ENCODE data around the gene NOP14. TPM values are rescaled to one million over a fixed set of nuclear protein-coding genes. Genes with fewer than 3 reads are reported as not detected.

The NOP14 gene
- total RNA-seq, 2 experiments from 2014 or later: 76.8 to 77.3 TPM

DNA sequence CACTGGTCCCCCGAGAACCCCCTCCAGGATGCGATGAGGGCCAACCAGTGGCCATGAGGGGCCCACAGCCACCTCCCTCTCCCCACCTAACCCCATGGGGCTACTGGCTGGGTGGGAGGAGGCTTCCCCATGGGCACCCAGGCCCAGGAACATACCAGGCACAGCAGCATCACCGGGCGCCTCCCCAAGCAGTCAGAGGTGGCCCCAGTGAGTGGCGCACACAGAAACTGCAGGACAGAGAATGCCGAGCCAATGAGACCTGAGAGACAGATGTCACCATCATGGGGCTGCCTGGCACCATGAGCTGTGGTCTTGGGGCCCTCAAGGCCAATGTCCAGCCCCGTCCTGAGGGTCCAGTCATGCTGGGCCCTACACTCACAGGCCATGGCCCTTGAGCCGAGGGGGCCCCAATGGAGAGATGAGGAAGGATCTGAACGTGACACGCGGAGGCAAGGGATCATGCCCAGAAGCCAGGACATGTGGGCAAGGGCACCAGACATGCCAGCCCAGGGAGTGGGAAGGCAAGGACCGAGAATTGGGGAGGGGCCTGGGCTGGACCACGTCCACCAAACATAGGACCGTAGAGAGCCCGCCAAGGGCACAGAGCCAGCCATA, 30.1 kb downstream of the NOP14 start:
- DNase-seq (peak; percentile 58), ATAC-seq (no peak)
- POLR2A ChIA-PET: interaction anchor here (1.2 to 1.6 kb wide), 3 partner anchors 19 to 134 kb away, joined by 3 to 4 read pairs (median 4); no protein-coding TSS in a partner anchor
- intact Hi-C loops (cut with micrococcal nuclease): no loop called here
- TF ChIP-seq, protein P1, sequence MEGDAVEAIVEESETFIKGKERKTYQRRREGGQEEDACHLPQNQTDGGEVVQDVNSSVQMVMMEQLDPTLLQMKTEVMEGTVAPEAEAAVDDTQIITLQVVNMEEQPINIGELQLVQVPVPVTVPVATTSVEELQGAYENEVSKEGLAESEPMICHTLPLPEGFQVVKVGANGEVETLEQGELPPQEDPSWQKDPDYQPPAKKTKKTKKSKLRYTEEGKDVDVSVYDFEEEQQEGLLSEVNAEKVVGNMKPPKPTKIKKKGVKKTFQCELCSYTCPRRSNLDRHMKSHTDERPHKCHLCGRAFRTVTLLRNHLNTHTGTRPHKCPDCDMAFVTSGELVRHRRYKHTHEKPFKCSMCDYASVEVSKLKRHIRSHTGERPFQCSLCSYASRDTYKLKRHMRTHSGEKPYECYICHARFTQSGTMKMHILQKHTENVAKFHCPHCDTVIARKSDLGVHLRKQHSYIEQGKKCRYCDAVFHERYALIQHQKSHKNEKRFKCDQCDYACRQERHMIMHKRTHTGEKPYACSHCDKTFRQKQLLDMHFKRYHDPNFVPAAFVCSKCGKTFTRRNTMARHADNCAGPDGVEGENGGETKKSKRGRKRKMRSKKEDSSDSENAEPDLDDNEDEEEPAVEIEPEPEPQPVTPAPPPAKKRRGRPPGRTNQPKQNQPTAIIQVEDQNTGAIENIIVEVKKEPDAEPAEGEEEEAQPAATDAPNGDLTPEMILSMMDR (IDR thresholded peaks at IDR 0.05): no peak
- Mint-ChIP-seq H3K36me3 (ENCODE audit: low read depth) (peaks cover 57% of the 10 kb centered on the region), H3K27ac (peak overlapping the region; percentile 95), H3K4me3 (peak overlapping the region; percentile 87), H3K27me3 (no peaks in the 10 kb centered on the region), H3K9me3 (no peaks in the 10 kb centered on the region), H3K4me1 (ENCODE audit: low read depth) (peaks cover 39% of the 10 kb centered on the region)
- CTCF ChIA-PET: no interaction called here

DNA sequence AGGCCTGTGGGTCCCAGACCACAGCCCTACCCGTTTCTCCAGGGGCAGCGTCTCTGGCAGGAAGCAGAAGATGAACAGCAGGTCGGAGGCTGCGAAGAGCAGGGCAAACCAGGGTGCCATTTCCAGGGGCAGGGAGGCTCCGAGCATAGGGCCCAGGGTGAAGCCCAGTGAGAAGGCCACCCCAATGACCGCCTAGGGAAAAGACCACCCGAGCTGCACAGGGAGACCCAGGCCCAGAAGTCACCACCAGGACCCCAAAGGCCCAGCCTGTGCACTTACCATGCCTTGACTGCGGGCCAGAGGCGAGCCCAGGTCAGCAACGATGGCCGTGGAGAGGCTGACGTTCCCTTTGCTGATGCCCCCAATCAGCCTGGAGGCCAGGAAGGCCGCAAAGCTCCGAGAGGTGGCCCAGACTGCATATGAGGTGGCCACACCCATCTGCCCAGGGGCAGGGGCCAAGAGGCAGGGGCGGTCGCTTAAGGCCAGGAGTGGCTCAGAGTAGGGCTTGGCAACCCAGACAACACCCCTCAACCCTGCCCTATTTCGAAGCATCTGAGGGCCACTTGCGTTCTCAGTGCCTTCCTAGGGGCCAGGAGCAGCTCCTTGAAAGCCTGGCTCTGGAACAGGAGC, 30.8 kb downstream of the NOP14 start:
- Mint-ChIP-seq H3K27ac (peak overlapping the region; percentile 95), H3K4me3 (peak overlapping the region; percentile 87), H3K4me1 (ENCODE audit: low read depth) (peaks cover 33% of the 10 kb centered on the region), H3K27me3 (no peaks in the 10 kb centered on the region), H3K36me3 (ENCODE audit: low read depth) (peaks cover 51% of the 10 kb centered on the region), H3K9me3 (no peaks in the 10 kb centered on the region)
- TF ChIP-seq, protein P1 (IDR thresholded peaks at IDR 0.05): no peak
- ChIA-PET CTCF (no interaction called here), POLR2A (interaction anchor here (1.2 to 1.6 kb wide), 3 partner anchors 18 to 133 kb away, joined by 3 to 4 read pairs (median 4); no protein-coding TSS in a partner anchor)
- DNase-seq: no peak
- no peak for ATAC-seq
- intact Hi-C loops (cut with micrococcal nuclease): no loop called here

DNA sequence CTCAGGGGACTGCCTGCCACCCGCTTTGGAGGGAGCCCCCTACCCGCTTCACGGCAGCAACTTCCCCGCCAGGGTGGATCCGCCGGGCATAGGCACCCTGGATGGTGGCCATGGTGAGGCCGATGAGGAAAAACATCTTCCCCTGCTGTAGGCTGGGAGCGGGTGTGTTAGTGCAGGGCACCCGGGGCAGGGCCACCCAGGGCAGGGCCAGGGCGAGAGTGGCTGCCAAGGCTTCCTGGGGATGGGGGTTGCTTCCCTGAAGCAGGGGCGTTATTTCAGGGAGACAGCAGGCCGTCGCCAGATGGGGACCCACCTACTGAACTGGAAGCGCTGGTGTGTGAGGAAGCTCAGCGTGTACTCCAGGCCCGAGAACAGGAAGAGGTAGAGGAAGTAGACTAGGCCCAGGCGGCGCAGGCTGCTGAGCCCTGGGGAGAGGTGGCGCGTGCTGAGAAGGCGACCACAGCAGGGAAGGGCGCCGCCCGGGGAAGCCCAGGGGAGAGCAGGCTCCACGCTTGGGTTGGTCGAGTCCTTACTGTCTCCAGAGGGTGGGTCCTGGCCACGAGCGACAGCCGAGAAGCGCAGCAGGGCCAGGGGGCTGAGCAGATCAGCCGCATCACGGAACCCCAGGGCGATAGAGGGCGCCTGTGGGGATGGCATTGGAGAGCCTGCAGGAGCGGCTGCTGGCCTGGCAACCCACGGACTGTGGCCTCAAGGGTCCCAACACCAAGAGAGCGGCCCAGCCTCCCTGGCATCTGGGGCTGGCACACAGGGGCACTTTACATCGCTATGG, 31.5 kb downstream of the NOP14 start:
- CTCF ChIA-PET: no interaction called here
- Mint-ChIP-seq H3K27me3 (no peaks in the 10 kb centered on the region), H3K4me1 (ENCODE audit: low read depth) (peaks cover 25% of the 10 kb centered on the region), H3K36me3 (ENCODE audit: low read depth) (peaks cover 44% of the 10 kb centered on the region), H3K27ac (peak overlapping the region; percentile 85), H3K4me3 (peak overlapping the region; percentile 87), H3K9me3 (no peaks in the 10 kb centered on the region)
- TF ChIP-seq, protein P1 (IDR thresholded peaks at IDR 0.05): peak; percentile 49
- POLR2A ChIA-PET: interaction anchor here (1.2 to 1.6 kb wide), 3 partner anchors 18 to 132 kb away, joined by 3 to 4 read pairs (median 4); no protein-coding TSS in a partner anchor
- DNase-seq (peak; percentile 77), ATAC-seq (peak; percentile 29)
- intact Hi-C loops (cut with micrococcal nuclease): no loop called here

DNA sequence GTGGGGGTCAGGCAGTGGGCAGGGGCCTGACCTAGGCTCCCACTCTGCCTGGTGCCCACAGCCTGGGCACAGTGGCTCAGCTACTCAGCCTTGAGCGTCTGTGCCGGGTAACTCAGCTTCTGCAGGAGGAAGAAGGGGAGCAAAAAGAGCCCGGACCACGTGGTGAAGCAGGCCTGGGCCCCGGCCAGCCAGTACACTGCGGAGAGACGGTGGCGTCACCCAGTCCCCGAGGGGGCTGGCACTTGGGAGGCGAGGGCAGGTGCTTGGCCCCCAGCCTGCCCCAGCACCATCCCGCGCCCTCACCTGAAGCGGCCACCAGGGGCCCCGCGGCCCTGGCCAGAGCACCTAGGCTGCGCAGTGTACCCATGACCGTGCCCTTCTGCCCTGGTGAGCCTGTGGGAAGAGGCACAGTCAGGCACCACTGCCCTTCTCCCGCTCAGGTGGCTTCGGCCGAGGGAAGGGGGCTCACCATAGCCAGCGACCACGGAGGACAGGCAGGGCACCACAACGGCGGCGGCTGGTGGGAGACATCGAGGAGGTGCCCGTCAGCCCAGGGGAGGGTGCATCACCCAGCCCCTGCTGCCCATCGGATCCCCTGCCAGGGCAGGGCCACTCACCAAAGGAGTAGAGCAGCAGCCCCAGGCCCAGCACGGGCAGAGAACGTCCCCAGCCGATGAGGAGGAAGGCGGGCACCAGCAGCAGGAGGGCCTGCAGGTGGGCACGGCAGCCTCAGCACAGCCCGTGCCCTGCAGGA, 32.3 kb downstream of the NOP14 start:
- Mint-ChIP-seq H3K27me3 (no peaks in the 10 kb centered on the region), H3K27ac (peak overlapping the region; percentile 61), H3K4me3 (peak overlapping the region; percentile 87), H3K4me1 (ENCODE audit: low read depth) (peaks cover 18% of the 10 kb centered on the region), H3K9me3 (no peaks in the 10 kb centered on the region), H3K36me3 (ENCODE audit: low read depth) (peaks cover 37% of the 10 kb centered on the region)
- ChIA-PET POLR2A (interaction anchor here (1.6 kb wide), 1 partner anchor 17 kb away, joined by 4 read pairs; no protein-coding TSS in a partner anchor), CTCF (interaction anchor here (1.1 kb wide), 1 partner anchor 118 kb away, joined by 4 read pairs; no protein-coding TSS in a partner anchor)
- ATAC-seq: no peak
- intact Hi-C loops (cut with micrococcal nuclease): no loop called here
- TF ChIP-seq, protein P1 (IDR thresholded peaks at IDR 0.05): peak; percentile 18
- DNase-seq: no peak

Measured in activated CD8-positive, alpha-beta T cell treated with anti-CD3 and anti-CD28 coated beads for 36 hours (primary cell).